KMS-11 (cell line): ENCODE measurements around the gene SNCB.

ENCODE experiments used
- H2AFZ ChIP-seq: fragments of 200-600 bp; sonication (generic); 2 replicates; pipeline ENCODE4 v1.6.1; 2016; ENCODE audit warnings: antibody characterized with exemption, mixed run types, low read depth
- H3K27ac ChIP-seq: fragments of 200-600 bp; sonication (generic); 2 replicates; pipeline ENCODE4 v1.6.1; 2016; ENCODE audit warnings: mild to moderate bottlenecking, mixed run types
- H3K27me3 ChIP-seq: fragments of 200-600 bp; sonication (generic); 2 replicates; pipeline ENCODE4 v1.6.1; 2017; ENCODE audit warnings: mild to moderate bottlenecking, low read depth, mixed run types, moderate library complexity; ENCODE audit not compliant: insufficient read depth
- H3K36me3 ChIP-seq: fragments of 200-600 bp; sonication (generic); 2 replicates; pipeline ENCODE4 v1.6.1; 2017; ENCODE audit warnings: mild to moderate bottlenecking, mixed run types; ENCODE audit not compliant: insufficient read depth
- H3K4me1 ChIP-seq: fragments of 200-600 bp; sonication (generic); 2 replicates; pipeline ENCODE4 v1.6.1; 2016; ENCODE audit warnings: mild to moderate bottlenecking, low read depth, mixed run types; ENCODE audit not compliant: poor library complexity, severe bottlenecking
- H3K4me2 ChIP-seq: fragments of 200-600 bp; sonication (generic); 2 replicates; pipeline ENCODE4 v1.7.0; 2016; ENCODE audit warnings: mild to moderate bottlenecking, mixed run types
- H3K4me3 ChIP-seq: fragments of 200-600 bp; sonication (generic); IDR thresholded peaks from 2 replicates; pipeline ENCODE4 v1.6.1; 2017; ENCODE audit warnings: low read depth, low read length, mixed read lengths; ENCODE audit not compliant: insufficient read depth
- H3K79me2 ChIP-seq: fragments of 200-600 bp; sonication (generic); 2 replicates; pipeline ENCODE4 v1.6.1; 2016; ENCODE audit warnings: low read depth, mixed run types; ENCODE audit not compliant: insufficient read depth
- H3K9ac ChIP-seq: fragments of 200-600 bp; sonication (generic); 2 replicates; pipeline ENCODE4 v1.6.1; 2016; ENCODE audit warnings: mild to moderate bottlenecking, mixed run types
- H4K20me1 ChIP-seq: fragments of 200-600 bp; sonication (generic); 2 replicates; pipeline ENCODE4 v1.6.1; 2016; ENCODE audit warnings: mild to moderate bottlenecking, mixed run types; ENCODE audit not compliant: insufficient read depth
- TF ChIP-seq, protein P1 (sequence below): fragments of 200-600 bp; sonication (generic); conservative IDR thresholded peaks from 2 replicates; pipeline ENCODE4 v1.6.1; 2017; ENCODE audit warnings: low read depth, mild to moderate bottlenecking, antibody characterized with exemption, low read length, moderate library complexity, mixed read lengths

SNCB gene

GRCh38 chr5:176589039-176589769 is 41.1 kb downstream of the SNCB start:
- no peak overlapping the region for H3K9ac ChIP-seq
- H3K4me2 ChIP-seq = no peak overlapping the region
- H3K79me2 ChIP-seq = no peaks in the 10 kb centered on the region
- no peaks in the 10 kb centered on the region for H3K27me3 ChIP-seq
- no peak overlapping the region for H3K4me3 ChIP-seq
- no peak overlapping the region for H2AFZ ChIP-seq
- no peaks in the 10 kb centered on the region for H4K20me1 ChIP-seq
- H3K36me3 ChIP-seq = no peaks in the 10 kb centered on the region
- TF ChIP-seq, protein P1, sequence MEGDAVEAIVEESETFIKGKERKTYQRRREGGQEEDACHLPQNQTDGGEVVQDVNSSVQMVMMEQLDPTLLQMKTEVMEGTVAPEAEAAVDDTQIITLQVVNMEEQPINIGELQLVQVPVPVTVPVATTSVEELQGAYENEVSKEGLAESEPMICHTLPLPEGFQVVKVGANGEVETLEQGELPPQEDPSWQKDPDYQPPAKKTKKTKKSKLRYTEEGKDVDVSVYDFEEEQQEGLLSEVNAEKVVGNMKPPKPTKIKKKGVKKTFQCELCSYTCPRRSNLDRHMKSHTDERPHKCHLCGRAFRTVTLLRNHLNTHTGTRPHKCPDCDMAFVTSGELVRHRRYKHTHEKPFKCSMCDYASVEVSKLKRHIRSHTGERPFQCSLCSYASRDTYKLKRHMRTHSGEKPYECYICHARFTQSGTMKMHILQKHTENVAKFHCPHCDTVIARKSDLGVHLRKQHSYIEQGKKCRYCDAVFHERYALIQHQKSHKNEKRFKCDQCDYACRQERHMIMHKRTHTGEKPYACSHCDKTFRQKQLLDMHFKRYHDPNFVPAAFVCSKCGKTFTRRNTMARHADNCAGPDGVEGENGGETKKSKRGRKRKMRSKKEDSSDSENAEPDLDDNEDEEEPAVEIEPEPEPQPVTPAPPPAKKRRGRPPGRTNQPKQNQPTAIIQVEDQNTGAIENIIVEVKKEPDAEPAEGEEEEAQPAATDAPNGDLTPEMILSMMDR = no peak
- no peaks in the 10 kb centered on the region for H3K4me1 ChIP-seq
- no peak overlapping the region for H3K27ac ChIP-seq

GRCh38 chr5:176588297-176588696 is 42.0 kb downstream of the SNCB start:
- Histone ChIP-seq H3K27me3 (no peaks in the 10 kb centered on the region), H3K9ac (no peak overlapping the region), H2AFZ (no peak overlapping the region), H3K4me2 (no peak overlapping the region), H3K36me3 (no peaks in the 10 kb centered on the region), H3K4me3 (no peak overlapping the region), H3K79me2 (no peaks in the 10 kb centered on the region), H3K4me1 (no peaks in the 10 kb centered on the region), H4K20me1 (no peaks in the 10 kb centered on the region), H3K27ac (no peak overlapping the region)
- TF ChIP-seq, protein P1 = no peak

- no peak overlapping the region for H3K4me2 ChIP-seq
- H3K4me1 ChIP-seq = no peaks in the 10 kb centered on the region
- no peak overlapping the region for H3K27ac ChIP-seq
- H2AFZ ChIP-seq = no peak overlapping the region
- H3K9ac ChIP-seq = no peak overlapping the region
- H3K4me3 ChIP-seq = no peak overlapping the region
- H3K36me3 ChIP-seq = no peaks in the 10 kb centered on the region
- H4K20me1 ChIP-seq = no peaks in the 10 kb centered on the region
- TF ChIP-seq, protein P1 = no peak
- H3K79me2 ChIP-seq = no peaks in the 10 kb centered on the region
- no peaks in the 10 kb centered on the region for H3K27me3 ChIP-seq
These were observed 42.9 kb downstream of the SNCB start for GRCh38 chr5:176587398-176587797.

DNA sequence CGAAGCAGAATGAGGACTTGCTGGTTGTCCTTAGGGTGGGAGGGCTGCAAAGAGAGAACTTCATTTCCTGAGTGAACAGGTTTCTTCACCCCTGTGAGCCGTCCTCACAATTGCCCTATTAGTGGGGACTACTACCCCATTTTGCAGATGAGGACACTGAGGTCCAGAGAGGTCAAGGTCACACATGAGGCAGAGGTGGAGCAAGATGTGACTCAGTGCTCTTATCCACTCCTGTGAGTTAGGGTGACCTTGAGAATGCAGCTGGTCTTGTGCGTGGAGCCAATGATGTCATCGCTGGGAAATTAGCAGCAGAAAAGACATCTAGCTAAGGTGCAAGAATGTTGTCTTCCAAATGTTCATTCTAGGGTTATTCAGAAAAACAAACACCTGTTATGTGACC is 47.3 kb downstream of the SNCB start:
- Histone ChIP-seq H3K79me2 (no peaks in the 10 kb centered on the region), H3K4me3 (no peak overlapping the region), H3K4me1 (no peaks in the 10 kb centered on the region), H4K20me1 (no peaks in the 10 kb centered on the region), H3K4me2 (no peak overlapping the region), H3K27me3 (no peaks in the 10 kb centered on the region), H3K9ac (no peak overlapping the region), H3K36me3 (no peaks in the 10 kb centered on the region), H2AFZ (no peak overlapping the region), H3K27ac (no peak overlapping the region)
- TF ChIP-seq, protein P1 = no peak
